8988T (cell line): Measurements from ENCODE around the gene CHRNA3.
A peak's percentile ranks its signal among the peaks of the same experiment; 100 is the strongest.

Experiments
- DNase-seq: peaks from one replicate; pipeline ENCODE4 v3.0.0; 2011

CHRNA3 gene

GRCh38 chr15:78620527-78621421, at the start of gene CHRNA3:
Gene CHRNA3, minus strand, starts transcription at chr15:78620996. Its CDS starts 202 bp downstream, at chr15:78620794.
- DNase-seq = no peak

GRCh38 chr15:78668987-78669386, 48.2 kb upstream of the CHRNA3 start:
- DNase-seq = no peak

GRCh38 chr15:78667578-78668236, 46.9 kb upstream of the CHRNA3 start:
- no peak for DNase-seq

- DNase-seq = no peak
These were observed 45.2 kb upstream of the CHRNA3 start for GRCh38 chr15:78666010-78666409.

GRCh38 chr15:78663703-78664102, 42.9 kb upstream of the CHRNA3 start:
- no peak for DNase-seq

GRCh38 chr15:78662028-78662427, 41.2 kb upstream of the CHRNA3 start:
- no peak for DNase-seq

- no peak for DNase-seq
These were observed 40.2 kb upstream of the CHRNA3 start for GRCh38 chr15:78661001-78661400.

GRCh38 chr15:78660584-78660983, 39.8 kb upstream of the CHRNA3 start:
- DNase-seq = no peak

GRCh38 chr15:78658823-78659222, 38.0 kb upstream of the CHRNA3 start:
- no peak for DNase-seq

- no peak for DNase-seq
These were observed 33.5 kb upstream of the CHRNA3 start for GRCh38 chr15:78654272-78654671.

- DNase-seq = no peak
These were observed 31.3 kb upstream of the CHRNA3 start for GRCh38 chr15:78651930-78652615.

- DNase-seq = no peak
These were observed 30.2 kb upstream of the CHRNA3 start for GRCh38 chr15:78651007-78651406.

GRCh38 chr15:78650022-78650421, 29.2 kb upstream of the CHRNA3 start:
- DNase-seq = no peak

- DNase-seq = no peak
These were observed 24.2 kb upstream of the CHRNA3 start for GRCh38 chr15:78645009-78645408.

GRCh38 chr15:78642331-78642730, 21.5 kb upstream of the CHRNA3 start:
- no peak for DNase-seq

- no peak for DNase-seq
These were observed 21.0 kb upstream of the CHRNA3 start for GRCh38 chr15:78641749-78642275.

- DNase-seq = no peak
These were observed 20.4 kb upstream of the CHRNA3 start, which contains the start of gene CHRNB4 for GRCh38 chr15:78641102-78641748. Gene CHRNB4, minus strand, starts transcription at chr15:78641210. Its CDS starts 77 bp downstream, at chr15:78641133.

GRCh38 chr15:78640527-78641101, 19.8 kb upstream of the CHRNA3 start:
- DNase-seq = no peak

- peak; percentile 77 for DNase-seq
These were observed 18.0 kb upstream of the CHRNA3 start for GRCh38 chr15:78638658-78639314.

GRCh38 chr15:78637776-78638435, 17.1 kb upstream of the CHRNA3 start:
- no peak for DNase-seq

GRCh38 chr15:78636378-78636859, 15.6 kb upstream of the CHRNA3 start:
- no peak for DNase-seq
